WTC11 (cell line): Measurements from ENCODE around the gene PRKCSH. TPM values are rescaled to one million over a fixed set of nuclear protein-coding genes. Genes with fewer than 3 reads are reported as not detected.

ENCODE experiments used
- ATAC-seq: fragments of 200-7000 bp; cut with Tn5 transposase; 2 replicates; pipeline ENCODE4 v1.10.0; 2021; ENCODE audit warnings: mild to moderate bottlenecking, moderate library complexity
- CTCF ChIA-PET: fragments of 300-600 bp; sonication (Branson Sonifier 250); formaldehyde crosslinking; loops from one replicate; lab custom pipeline; 2021; ENCODE audit warnings: antibody characterized with exemption; lab: Charles Lee
- POLR2A ChIA-PET: fragments of 350-600 bp; sonication (Branson Sonifier 250); formaldehyde crosslinking; loops from one replicate; lab custom pipeline; 2021; ENCODE audit warnings: antibody characterized with exemption; lab: Charles Lee
- DNase-seq: peaks from one replicate; pipeline ENCODE4 v3.0.0; 2021; ENCODE audit warnings: low spot score
- H3K27ac Mint-ChIP-seq: 2 replicates; pipeline ENCODE4 v1.8.0; 2021; ENCODE audit warnings: mixed read lengths
- H3K27me3 Mint-ChIP-seq: 2 replicates; pipeline ENCODE4 v1.8.0; 2021; ENCODE audit warnings: low read depth, mild to moderate bottlenecking, moderate library complexity, mixed read lengths
- H3K36me3 Mint-ChIP-seq: 2 replicates; pipeline ENCODE4 v1.8.0; 2021; ENCODE audit warnings: mixed read lengths
- H3K4me1 Mint-ChIP-seq: 2 replicates; pipeline ENCODE4 v1.8.0; 2022; ENCODE audit warnings: mixed read lengths
- H3K4me3 Mint-ChIP-seq: 2 replicates; pipeline ENCODE4 v1.8.0; 2021; ENCODE audit warnings: mild to moderate bottlenecking, moderate library complexity, mixed read lengths
- H3K9me3 Mint-ChIP-seq: 2 replicates; pipeline ENCODE4 v1.8.0; 2021; ENCODE audit warnings: mixed read lengths
- AR ChIP-seq: fragments of 250-450 bp; sonication (Bioruptor Pico); IDR thresholded peaks from 2 replicates; pipeline ENCODE4 v1.9.0; 2021; ENCODE audit warnings: mild to moderate bottlenecking
- ARID4B ChIP-seq: sonication (generic); formaldehyde crosslinking; IDR thresholded peaks from 2 replicates; pipeline ENCODE4 v1.8.0; 2023; ENCODE audit warnings: missing genetic modification reagents, mild to moderate bottlenecking, borderline replicate concordance
- GRHL2 ChIP-seq: fragments of 250-450 bp; sonication (Bioruptor Pico); IDR thresholded peaks from 2 replicates; pipeline ENCODE4 v1.8.0; 2022; ENCODE audit warnings: mild to moderate bottlenecking, moderate library complexity; ENCODE audit not compliant: insufficient replicate concordance, severe bottlenecking
- HMGXB4 ChIP-seq: sonication (generic); formaldehyde crosslinking; IDR thresholded peaks from 2 replicates; pipeline ENCODE4 v1.8.1; 2023; ENCODE audit warnings: mild to moderate bottlenecking, moderate library complexity, missing genetic modification reagents
- KAT7 ChIP-seq: sonication (generic); formaldehyde crosslinking; IDR thresholded peaks from 2 replicates; pipeline ENCODE4 v1.8.1; 2023; ENCODE audit warnings: missing genetic modification reagents, mild to moderate bottlenecking, borderline replicate concordance
- NFYB ChIP-seq: sonication (generic); formaldehyde crosslinking; conservative IDR thresholded peaks from 2 replicates; pipeline ENCODE4 v1.8.0; 2022; ENCODE audit warnings: low read depth, missing genetic modification reagents
- NR3C1 ChIP-seq: sonication (generic); formaldehyde crosslinking; conservative IDR thresholded peaks from 2 replicates; pipeline ENCODE4 v1.8.1; 2023; ENCODE audit warnings: low read depth, mild to moderate bottlenecking, missing genetic modification reagents
- ZBTB21 ChIP-seq: sonication (generic); formaldehyde crosslinking; IDR thresholded peaks from 2 replicates; pipeline ENCODE4 v1.8.1; 2023; ENCODE audit warnings: mild to moderate bottlenecking, missing genetic modification reagents, borderline replicate concordance
- ZNF121 ChIP-seq: sonication (generic); formaldehyde crosslinking; IDR thresholded peaks from 2 replicates; pipeline ENCODE4 v1.8.0; 2023; ENCODE audit warnings: missing genetic modification reagents
- total RNA-seq: library from RNA; stranded (reverse); gene quantifications from 3 replicates; pipeline ENCODE4 v1.2.3, GENCODE V29; 2021
- TF ChIP-seq, protein P1 (sequence below): sonication (generic); formaldehyde crosslinking; IDR thresholded peaks from 2 replicates; pipeline ENCODE4 v1.8.1; 2022; ENCODE audit warnings: low read depth, missing genetic modification reagents, borderline replicate concordance
- TF ChIP-seq, protein P2 (sequence below): sonication (generic); formaldehyde crosslinking; IDR thresholded peaks from 2 replicates; pipeline ENCODE4 v1.8.1; 2022; ENCODE audit warnings: mild to moderate bottlenecking, moderate library complexity, missing genetic modification reagents

PRKCSH gene
- total RNA-seq, 1 experiment from 2014 or later: 396 TPM

- TF ChIP-seq AR (CRISPR knock-in tag): no peak
Observed at GRCh38 chr19:11435833-11436313, 438 bp downstream of the PRKCSH start (continued).

DNA sequence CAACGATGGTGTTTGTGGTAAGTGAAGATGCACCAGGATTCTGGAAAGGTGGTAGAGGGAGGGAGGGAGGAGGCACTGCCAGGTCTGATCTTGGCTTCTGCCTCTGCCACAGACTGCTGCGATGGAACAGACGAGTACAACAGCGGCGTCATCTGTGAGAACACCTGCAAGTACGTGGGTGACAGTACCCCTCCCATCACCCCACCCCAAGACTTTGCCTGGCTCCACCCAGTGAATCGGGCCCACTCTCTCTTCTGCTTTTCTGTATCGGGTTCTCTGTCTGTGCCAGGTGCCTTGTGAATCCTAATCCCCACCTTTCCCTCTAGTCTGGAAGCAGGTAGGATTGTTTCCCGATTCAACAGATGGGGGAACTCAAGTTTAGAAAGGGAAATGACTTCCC is 2.5 kb downstream of the PRKCSH start:
- POLR2A ChIA-PET: no interaction called here
- H3K36me3 Mint-ChIP-seq: peaks cover 49% of the 10 kb centered on the region
- H3K27ac Mint-ChIP-seq: no peak overlapping the region
- peaks cover 11% of the 10 kb centered on the region for H3K4me1 Mint-ChIP-seq
- TF ChIP-seq NFYB (CRISPR knock-in tag): no peak
- TF ChIP-seq, protein P1, sequence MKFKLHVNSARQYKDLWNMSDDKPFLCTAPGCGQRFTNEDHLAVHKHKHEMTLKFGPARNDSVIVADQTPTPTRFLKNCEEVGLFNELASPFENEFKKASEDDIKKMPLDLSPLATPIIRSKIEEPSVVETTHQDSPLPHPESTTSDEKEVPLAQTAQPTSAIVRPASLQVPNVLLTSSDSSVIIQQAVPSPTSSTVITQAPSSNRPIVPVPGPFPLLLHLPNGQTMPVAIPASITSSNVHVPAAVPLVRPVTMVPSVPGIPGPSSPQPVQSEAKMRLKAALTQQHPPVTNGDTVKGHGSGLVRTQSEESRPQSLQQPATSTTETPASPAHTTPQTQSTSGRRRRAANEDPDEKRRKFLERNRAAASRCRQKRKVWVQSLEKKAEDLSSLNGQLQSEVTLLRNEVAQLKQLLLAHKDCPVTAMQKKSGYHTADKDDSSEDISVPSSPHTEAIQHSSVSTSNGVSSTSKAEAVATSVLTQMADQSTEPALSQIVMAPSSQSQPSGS: no peak
- TF ChIP-seq GRHL2 (CRISPR knock-in tag): no peak
- TF ChIP-seq, protein P2, sequence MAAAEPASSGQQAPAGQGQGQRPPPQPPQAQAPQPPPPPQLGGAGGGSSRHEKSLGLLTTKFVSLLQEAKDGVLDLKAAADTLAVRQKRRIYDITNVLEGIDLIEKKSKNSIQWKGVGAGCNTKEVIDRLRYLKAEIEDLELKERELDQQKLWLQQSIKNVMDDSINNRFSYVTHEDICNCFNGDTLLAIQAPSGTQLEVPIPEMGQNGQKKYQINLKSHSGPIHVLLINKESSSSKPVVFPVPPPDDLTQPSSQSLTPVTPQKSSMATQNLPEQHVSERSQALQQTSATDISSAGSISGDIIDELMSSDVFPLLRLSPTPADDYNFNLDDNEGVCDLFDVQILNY (CRISPR knock-in tag): no peak
- no peak for TF ChIP-seq ZNF121 (CRISPR knock-in tag)
- no peak for TF ChIP-seq NR3C1 (CRISPR knock-in tag)
- no peak for TF ChIP-seq KAT7 (CRISPR knock-in tag)
- TF ChIP-seq HMGXB4 (CRISPR knock-in tag): no peak
- TF ChIP-seq ZBTB21 (CRISPR knock-in tag): no peak
- no peak for TF ChIP-seq ARID4B (CRISPR knock-in tag)
- no peak for DNase-seq
- CTCF ChIA-PET: interaction anchor here (4.9 kb wide), 1 partner anchor 57 kb away, joined by 57 read pairs; no protein-coding TSS in a partner anchor
- ATAC-seq: no peak
- peak overlapping the region; percentile 52 for H3K4me3 Mint-ChIP-seq
- H3K9me3 Mint-ChIP-seq: no peaks in the 10 kb centered on the region
- H3K27me3 Mint-ChIP-seq: no peaks in the 10 kb centered on the region
